Activated T-helper 17 cell treated with anti-CD3 and anti-CD28 coated beads, Interleukin-2, amount 50 U/mL, for 72 hours (primary cell): ENCODE data around the gene GAREM1. TPM values are rescaled to one million over a fixed set of nuclear protein-coding genes. Genes with fewer than 3 reads are reported as not detected.
"Not testable (repeated sequence)": the region's sequence is repeated elsewhere in the genome, so short reads cannot be mapped to it uniquely, and the experiment has no call there.

Source experiments
- ATAC-seq: fragments of 150-1000 bp; cut with Tn5 transposase; replicated peaks from 2 replicates; pipeline ENCODE4 v1.10.0; 2021; ENCODE audit warnings: mild to moderate bottlenecking, moderate library complexity
- H3K27ac Mint-ChIP-seq: one replicate; pipeline ENCODE4 v1.8.0; 2022; ENCODE audit warnings: mixed read lengths
- H3K27me3 Mint-ChIP-seq: one replicate; pipeline ENCODE4 v1.8.0; 2022; ENCODE audit warnings: mixed read lengths
- H3K36me3 Mint-ChIP-seq: one replicate; pipeline ENCODE4 v1.8.0; 2022; ENCODE audit warnings: low read depth, mild to moderate bottlenecking, mixed read lengths
- H3K4me1 Mint-ChIP-seq: one replicate; pipeline ENCODE4 v1.8.0; 2022; ENCODE audit warnings: mixed read lengths
- H3K4me3 Mint-ChIP-seq: one replicate; pipeline ENCODE4 v1.8.0; 2022; ENCODE audit warnings: mild to moderate bottlenecking, mixed read lengths
- H3K9me3 Mint-ChIP-seq: one replicate; pipeline ENCODE4 v1.8.0; 2022; ENCODE audit warnings: mixed read lengths
- total RNA-seq, 2 donors: library from RNA; stranded (reverse); gene quantifications; one replicate each; pipeline ENCODE4 v1.2.3, GENCODE V29; 2022

Gene GAREM1
- total RNA-seq, 2 donors from 2014 or later, result 0.32 TPM; not detected in 1

- Mint-ChIP-seq H3K27ac (no peak overlapping the region), H3K36me3 (no peaks in the 10 kb centered on the region), H3K4me1 (no peaks in the 10 kb centered on the region), H3K4me3 (no peak overlapping the region), H3K27me3 (peaks cover 12% of the 10 kb centered on the region), H3K9me3 (no peaks in the 10 kb centered on the region)
- ATAC-seq, result no peak
These were observed 172.5 kb downstream of the GAREM1 start for GRCh38 chr18:32298171-32298667.

DNA sequence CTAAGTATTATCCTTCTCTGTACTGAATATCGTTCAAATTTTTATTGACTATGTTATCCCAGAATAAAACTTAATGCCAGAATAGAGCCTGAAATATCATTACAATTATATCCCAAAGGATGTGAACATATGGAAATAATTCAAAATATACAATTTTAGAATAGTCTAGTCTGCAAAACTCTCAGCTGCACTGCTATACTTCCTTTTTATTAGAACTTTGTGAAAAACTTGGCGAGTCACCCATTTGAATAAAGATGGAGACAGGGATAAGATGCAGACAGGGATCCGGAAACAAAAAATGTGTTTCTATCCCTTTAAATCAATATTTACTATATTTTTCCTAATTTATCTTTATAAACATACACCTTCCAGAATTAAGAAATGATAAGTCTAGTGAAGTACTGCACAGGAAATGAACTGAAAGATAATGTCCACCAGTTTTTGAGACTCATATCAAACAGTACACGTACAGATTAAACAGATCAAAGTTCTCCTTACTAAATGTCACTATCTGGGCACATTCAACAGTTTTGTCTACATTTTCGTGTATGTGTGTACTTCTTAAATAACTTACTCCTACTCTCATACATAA lies 173.0 kb downstream of the GAREM1 start:
- H3K27ac Mint-ChIP-seq, result no peak overlapping the region
- peaks cover 17% of the 10 kb centered on the region for H3K27me3 Mint-ChIP-seq
- no peaks in the 10 kb centered on the region for H3K9me3 Mint-ChIP-seq
- H3K4me3 Mint-ChIP-seq, result no peak overlapping the region
- no peak for ATAC-seq
- no peaks in the 10 kb centered on the region for H3K4me1 Mint-ChIP-seq
- no peaks in the 10 kb centered on the region for H3K36me3 Mint-ChIP-seq

DNA sequence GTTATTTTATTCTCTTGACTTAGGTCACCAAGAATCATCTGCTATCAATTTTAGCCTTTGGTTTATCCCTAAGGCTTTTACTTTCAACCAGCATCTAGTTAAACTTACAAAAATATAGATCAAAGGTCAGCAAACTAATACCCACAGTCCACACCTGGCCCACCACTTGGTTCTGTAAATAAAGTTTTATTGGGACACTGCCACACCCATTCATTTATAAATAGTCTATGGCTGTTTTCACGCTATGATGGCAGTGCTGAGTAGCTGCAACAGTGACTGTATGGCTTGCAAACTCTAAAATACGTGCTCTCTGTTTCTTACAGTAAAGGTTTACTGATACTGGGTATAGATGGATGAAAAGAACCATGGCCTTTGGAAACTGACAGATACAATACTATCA lies 173.8 kb downstream of the GAREM1 start:
- Mint-ChIP-seq H3K27me3 (peaks cover 18% of the 10 kb centered on the region), H3K9me3 (no peaks in the 10 kb centered on the region), H3K36me3 (no peaks in the 10 kb centered on the region), H3K27ac (no peak overlapping the region), H3K4me3 (no peak overlapping the region), H3K4me1 (no peaks in the 10 kb centered on the region)
- no peak for ATAC-seq

GRCh38 chr18:32295604-32296003 lies 175.1 kb downstream of the GAREM1 start:
- no peak overlapping the region for H3K27ac Mint-ChIP-seq
- H3K4me3 Mint-ChIP-seq, result no peak overlapping the region
- no peaks in the 10 kb centered on the region for H3K9me3 Mint-ChIP-seq
- H3K36me3 Mint-ChIP-seq, result no peaks in the 10 kb centered on the region
- H3K4me1 Mint-ChIP-seq, result no peaks in the 10 kb centered on the region
- no peak for ATAC-seq
- peaks cover 21% of the 10 kb centered on the region for H3K27me3 Mint-ChIP-seq

DNA sequence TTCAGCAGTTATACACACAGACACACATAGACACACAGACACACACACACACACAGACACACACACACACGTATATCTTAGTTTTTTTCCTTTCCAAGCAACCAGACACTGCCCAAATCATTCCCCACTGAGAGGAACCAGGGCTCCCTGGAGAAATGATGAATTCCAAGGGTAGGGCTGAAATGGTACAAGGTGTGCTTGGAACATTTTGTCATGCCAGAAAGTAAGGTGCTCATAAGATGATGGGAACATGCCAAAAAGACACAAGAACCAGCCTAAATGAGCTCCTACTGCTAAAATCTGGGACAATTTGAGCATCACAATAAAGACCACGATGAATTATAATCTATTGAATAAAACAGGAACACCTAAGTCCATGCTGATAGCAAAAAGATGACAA lies 177.6 kb downstream of the GAREM1 start:
- no peak overlapping the region for H3K4me3 Mint-ChIP-seq
- no peaks in the 10 kb centered on the region for H3K4me1 Mint-ChIP-seq
- H3K9me3 Mint-ChIP-seq, result no peaks in the 10 kb centered on the region
- ATAC-seq, result no peak
- H3K27me3 Mint-ChIP-seq, result peaks cover 20% of the 10 kb centered on the region
- H3K36me3 Mint-ChIP-seq, result no peaks in the 10 kb centered on the region
- no peak overlapping the region for H3K27ac Mint-ChIP-seq

DNA sequence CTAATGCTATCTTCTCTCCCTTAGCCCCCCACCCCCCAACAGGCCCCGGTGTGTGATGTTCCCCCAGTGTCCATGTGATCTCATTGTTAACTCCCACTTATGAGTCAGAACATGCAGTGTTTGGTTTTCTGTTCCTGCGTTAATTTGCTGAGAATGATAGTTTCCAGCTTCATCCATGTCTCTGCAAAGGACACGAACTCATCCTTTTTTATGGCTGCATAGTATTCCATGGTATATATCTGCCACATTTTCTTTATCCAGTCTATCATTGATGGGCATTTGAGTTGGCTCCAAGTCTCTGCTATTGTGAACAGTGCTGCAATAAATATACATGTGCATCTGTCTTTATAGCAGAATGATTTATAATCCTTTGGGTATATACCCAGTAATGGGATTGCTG lies 179.1 kb downstream of the GAREM1 start:
- H3K36me3 Mint-ChIP-seq, H3K4me1 Mint-ChIP-seq, ATAC-seq, H3K4me3 Mint-ChIP-seq, H3K27ac Mint-ChIP-seq, H3K9me3 Mint-ChIP-seq: not testable (repeated sequence)
- peaks cover 17% of the 10 kb centered on the region for H3K27me3 Mint-ChIP-seq

- peaks cover 19% of the 10 kb centered on the region for H3K27me3 Mint-ChIP-seq
- H3K4me3 Mint-ChIP-seq, result no peak overlapping the region
- H3K36me3 Mint-ChIP-seq, result no peaks in the 10 kb centered on the region
- H3K27ac Mint-ChIP-seq, result no peak overlapping the region
- H3K4me1 Mint-ChIP-seq, result no peaks in the 10 kb centered on the region
- H3K9me3 Mint-ChIP-seq, result no peaks in the 10 kb centered on the region
- ATAC-seq, result no peak
These were observed 179.9 kb downstream of the GAREM1 start for GRCh38 chr18:32290810-32291209.

DNA sequence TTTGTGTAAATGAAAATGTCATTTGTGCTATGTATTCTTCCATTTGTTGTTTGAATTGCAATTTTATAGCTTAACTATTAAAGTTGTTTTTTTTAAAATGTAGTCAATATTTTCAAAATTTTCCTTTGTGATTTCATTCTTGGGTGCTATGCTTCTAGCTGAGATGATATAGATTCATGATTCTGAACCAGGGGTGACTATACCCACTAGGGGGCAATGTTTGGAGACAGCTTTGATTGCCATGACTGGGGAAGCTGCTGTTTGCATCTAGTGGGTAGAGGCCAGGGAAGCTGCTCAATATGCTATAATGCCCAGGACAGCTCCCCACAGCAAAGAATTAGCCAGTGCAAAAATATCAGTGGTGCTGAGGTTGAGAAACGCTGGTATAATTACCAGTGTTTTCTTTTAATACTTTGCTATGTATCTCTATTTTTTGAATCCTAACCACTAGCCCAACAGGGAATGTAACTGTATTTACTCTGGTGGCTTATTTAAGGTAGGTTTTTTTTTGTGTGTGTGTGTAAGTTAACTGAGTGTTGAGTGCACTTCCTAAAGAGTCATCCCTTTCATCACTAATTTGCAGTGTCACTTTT lies 181.1 kb downstream of the GAREM1 start:
- peak; percentile 56 for ATAC-seq

GRCh38 chr18:32287873-32288272 lies 182.8 kb downstream of the GAREM1 start:
- no peak for ATAC-seq
- peaks cover 10% of the 10 kb centered on the region for H3K27me3 Mint-ChIP-seq
- H3K36me3 Mint-ChIP-seq, result no peaks in the 10 kb centered on the region
- no peak overlapping the region for H3K4me3 Mint-ChIP-seq
- no peak overlapping the region for H3K27ac Mint-ChIP-seq
- no peaks in the 10 kb centered on the region for H3K4me1 Mint-ChIP-seq
- no peaks in the 10 kb centered on the region for H3K9me3 Mint-ChIP-seq

More for the DNA sequence above, 181.1 kb downstream of the GAREM1 start:
- H3K36me3 Mint-ChIP-seq, result no peaks in the 10 kb centered on the region
- no peaks in the 10 kb centered on the region for H3K9me3 Mint-ChIP-seq
- no peak overlapping the region for H3K4me3 Mint-ChIP-seq
- H3K27ac Mint-ChIP-seq, result no peak overlapping the region
- peaks cover 19% of the 10 kb centered on the region for H3K27me3 Mint-ChIP-seq
- H3K4me1 Mint-ChIP-seq, result no peaks in the 10 kb centered on the region

- Mint-ChIP-seq H3K4me3 (no peak overlapping the region), H3K27me3 (peaks cover 7% of the 10 kb centered on the region), H3K36me3 (no peaks in the 10 kb centered on the region), H3K4me1 (no peaks in the 10 kb centered on the region), H3K27ac (no peak overlapping the region), H3K9me3 (no peaks in the 10 kb centered on the region)
- ATAC-seq, result no peak
These were observed 183.4 kb downstream of the GAREM1 start for GRCh38 chr18:32287249-32287648.

DNA sequence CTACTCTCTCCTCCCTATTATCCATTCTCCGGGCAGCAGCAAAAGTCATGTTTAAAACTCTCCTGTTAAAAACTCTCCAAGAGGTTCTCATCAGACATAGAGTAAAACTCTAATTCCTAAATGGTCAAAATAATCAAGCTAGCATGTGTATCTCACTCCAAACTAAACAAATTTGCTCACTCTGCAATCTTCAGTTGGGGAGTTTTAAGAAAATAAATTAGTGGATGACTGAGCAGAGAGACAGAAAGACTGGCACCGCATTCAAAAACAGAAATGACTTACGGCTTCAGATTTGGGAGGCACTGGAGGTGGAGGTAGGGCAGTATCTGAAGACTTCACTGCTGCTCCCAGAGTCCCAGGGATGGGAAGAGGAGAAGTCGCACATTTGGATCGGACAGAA lies 183.9 kb downstream of the GAREM1 start:
- ATAC-seq, result no peak
- Mint-ChIP-seq H3K9me3 (no peaks in the 10 kb centered on the region), H3K27me3 (peaks cover 7% of the 10 kb centered on the region), H3K36me3 (no peaks in the 10 kb centered on the region), H3K4me3 (no peak overlapping the region), H3K4me1 (no peaks in the 10 kb centered on the region), H3K27ac (no peak overlapping the region)

- H3K27me3 Mint-ChIP-seq, result peaks cover 4% of the 10 kb centered on the region
- H3K36me3 Mint-ChIP-seq, result no peaks in the 10 kb centered on the region
- no peak overlapping the region for H3K27ac Mint-ChIP-seq
- H3K9me3 Mint-ChIP-seq, result no peaks in the 10 kb centered on the region
- no peak overlapping the region for H3K4me3 Mint-ChIP-seq
- no peaks in the 10 kb centered on the region for H3K4me1 Mint-ChIP-seq
- no peak for ATAC-seq
These were observed 186.4 kb downstream of the GAREM1 start for GRCh38 chr18:32284284-32284683.

DNA sequence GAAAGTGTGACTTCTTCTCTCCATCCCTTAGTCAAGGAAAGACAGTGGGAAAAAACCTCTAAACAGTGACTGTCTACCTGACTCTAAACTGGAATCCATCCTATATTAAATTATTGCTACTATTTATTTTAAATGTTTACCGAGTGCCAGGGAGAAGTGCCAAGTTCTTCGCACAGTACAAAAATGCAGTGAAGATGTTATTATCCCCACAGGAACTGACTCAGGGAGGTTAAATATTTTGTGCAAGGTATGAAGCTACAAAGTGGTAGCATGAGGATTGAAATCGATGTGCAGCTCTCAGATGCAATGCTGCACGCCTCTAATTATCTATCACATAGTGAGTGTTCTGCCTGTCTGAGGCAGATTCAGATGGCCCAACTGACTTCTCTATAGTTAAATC lies 189.8 kb downstream of the GAREM1 start:
- ATAC-seq, result no peak

DNA sequence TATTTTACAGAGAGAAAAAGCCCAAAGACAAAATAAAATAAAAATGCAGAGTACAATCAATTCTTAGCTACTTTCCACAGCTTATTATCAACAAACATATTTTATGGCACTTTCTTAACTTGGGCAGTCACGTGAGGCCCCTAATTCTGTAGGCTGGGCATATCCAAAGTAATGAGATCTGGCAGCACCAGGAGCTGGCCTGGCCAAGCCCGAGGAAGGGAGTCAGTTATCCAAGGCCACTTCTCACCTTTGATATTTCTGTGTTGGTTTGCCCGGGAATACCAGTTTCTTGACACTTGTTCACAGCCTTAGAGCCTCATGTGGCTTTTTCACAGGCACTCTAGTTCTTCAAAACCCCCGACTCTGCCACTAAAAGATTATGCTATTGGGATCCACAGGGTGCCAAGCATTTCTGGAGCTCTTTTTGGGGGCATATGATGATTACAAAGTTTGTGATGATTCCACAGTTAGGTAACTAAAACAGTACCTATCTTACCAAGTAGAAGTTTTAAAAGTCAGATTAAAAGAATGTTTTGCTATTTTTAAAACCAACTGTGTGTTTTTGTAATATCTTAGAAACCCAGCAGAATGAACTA lies 190.4 kb downstream of the GAREM1 start:
- Mint-ChIP-seq H3K4me1 (no peaks in the 10 kb centered on the region), H3K27ac (no peak overlapping the region), H3K9me3 (no peaks in the 10 kb centered on the region), H3K27me3 (peaks cover 9% of the 10 kb centered on the region), H3K4me3 (no peak overlapping the region), H3K36me3 (no peaks in the 10 kb centered on the region)
- ATAC-seq, result no peak

More for the DNA sequence above, 189.8 kb downstream of the GAREM1 start:
- Mint-ChIP-seq H3K9me3 (no peaks in the 10 kb centered on the region), H3K27ac (no peak overlapping the region), H3K4me1 (no peaks in the 10 kb centered on the region), H3K4me3 (no peak overlapping the region), H3K36me3 (no peaks in the 10 kb centered on the region), H3K27me3 (peaks cover 9% of the 10 kb centered on the region)

DNA sequence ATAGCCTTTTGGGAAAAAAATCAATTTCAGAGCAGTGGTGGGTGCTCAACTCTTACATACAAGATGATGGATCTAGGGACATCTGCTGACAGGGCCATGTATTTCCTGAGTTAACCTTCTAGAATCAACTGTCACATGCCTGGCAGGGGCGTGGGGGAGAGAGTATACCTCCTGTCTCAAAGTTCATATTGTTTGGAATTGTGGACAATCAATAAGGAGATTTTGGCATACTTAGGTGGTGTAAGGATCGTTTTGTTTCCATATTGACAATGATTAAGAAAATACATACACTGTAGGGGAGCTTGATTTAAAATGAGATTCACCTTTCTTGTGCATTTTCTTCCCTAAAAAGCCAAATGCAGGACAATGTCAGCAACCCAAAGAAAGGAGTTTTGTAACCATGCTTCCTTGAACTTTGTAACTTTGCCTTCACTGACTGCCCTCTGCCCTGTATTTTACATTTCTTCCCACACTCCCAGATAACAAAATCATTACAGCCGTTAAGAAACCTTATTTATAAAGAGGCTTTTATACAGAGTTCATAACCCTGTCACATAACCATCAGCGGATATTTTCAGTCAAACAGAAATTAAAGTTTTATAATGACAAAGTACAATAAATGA lies 192.4 kb downstream of the GAREM1 start:
- no peaks in the 10 kb centered on the region for H3K4me1 Mint-ChIP-seq
- H3K36me3 Mint-ChIP-seq, result no peaks in the 10 kb centered on the region
- no peak overlapping the region for H3K4me3 Mint-ChIP-seq
- no peak for ATAC-seq
- H3K9me3 Mint-ChIP-seq, result no peaks in the 10 kb centered on the region
- H3K27ac Mint-ChIP-seq, result no peak overlapping the region
- H3K27me3 Mint-ChIP-seq, result peaks cover 13% of the 10 kb centered on the region
